RWPE1 (cell line): ENCODE results near the gene RPS6KC1.
A peak's percentile ranks its signal among the peaks of the same experiment; 100 is the strongest.
"Not testable (repeated sequence)": the region's sequence is repeated elsewhere in the genome, so short reads cannot be mapped to it uniquely, and the experiment has no call there.

Source experiments
- CTCF ChIA-PET: fragments of 350-600 bp; sonication (Branson Sonifier 250); formaldehyde crosslinking; extraction: SDS; loops from one replicate; lab custom pipeline; 2021; lab: Yijun Ruan, JAX
- POLR2A ChIA-PET: fragments of 400-600 bp; formaldehyde crosslinking; extraction: SDS; loops from one replicate; lab custom pipeline; 2020; ENCODE audit warnings: antibody characterized with exemption; ENCODE audit not compliant: low non-redundant PET; lab: Yijun Ruan, JAX
- DNase-seq: peaks from one replicate; pipeline ENCODE4 v3.0.0; 2012; ENCODE audit warnings: low spot score
- H3K27ac ChIP-seq: fragments of 450-650 bp; 2 replicates; pipeline ENCODE4 v1.5.1; 2017
- CTCF ChIP-seq: fragments of 450-650 bp; conservative IDR thresholded peaks from 2 replicates; pipeline ENCODE4 v1.5.1; 2017; ENCODE audit warnings: low read depth, mild to moderate bottlenecking

Gene RPS6KC1

DNA sequence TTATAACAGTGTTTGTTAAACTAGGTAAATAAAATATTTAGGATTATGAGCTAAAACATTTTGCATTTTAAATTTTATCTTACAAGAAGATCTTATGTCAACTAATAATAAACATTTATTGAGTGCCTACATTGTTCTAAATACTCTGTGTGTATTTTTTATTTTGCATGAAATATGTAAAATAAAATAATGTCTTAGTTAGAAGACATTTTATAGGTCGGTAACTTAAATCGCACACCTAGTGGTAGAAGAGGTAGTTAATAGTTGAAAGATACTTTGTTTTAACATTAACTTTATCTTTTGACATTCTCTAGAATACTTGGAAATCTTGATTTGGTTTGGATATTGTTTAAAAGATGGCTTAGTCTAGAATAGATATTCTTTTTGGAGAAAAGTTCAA, 60.5 kb downstream of the RPS6KC1 start:
- TF ChIP-seq CTCF = no peak
- ChIA-PET CTCF (interaction anchor here (2.1 kb wide), 1 partner anchor 12 kb away, joined by 10 read pairs; no protein-coding TSS in a partner anchor), POLR2A (no interaction called here)
- DNase-seq = no peak
- no peak overlapping the region for H3K27ac ChIP-seq

GRCh38 chr1:213112723-213113122, 61.7 kb downstream of the RPS6KC1 start:
- CTCF ChIA-PET, H3K27ac ChIP-seq, POLR2A ChIA-PET: not testable (repeated sequence)

DNA sequence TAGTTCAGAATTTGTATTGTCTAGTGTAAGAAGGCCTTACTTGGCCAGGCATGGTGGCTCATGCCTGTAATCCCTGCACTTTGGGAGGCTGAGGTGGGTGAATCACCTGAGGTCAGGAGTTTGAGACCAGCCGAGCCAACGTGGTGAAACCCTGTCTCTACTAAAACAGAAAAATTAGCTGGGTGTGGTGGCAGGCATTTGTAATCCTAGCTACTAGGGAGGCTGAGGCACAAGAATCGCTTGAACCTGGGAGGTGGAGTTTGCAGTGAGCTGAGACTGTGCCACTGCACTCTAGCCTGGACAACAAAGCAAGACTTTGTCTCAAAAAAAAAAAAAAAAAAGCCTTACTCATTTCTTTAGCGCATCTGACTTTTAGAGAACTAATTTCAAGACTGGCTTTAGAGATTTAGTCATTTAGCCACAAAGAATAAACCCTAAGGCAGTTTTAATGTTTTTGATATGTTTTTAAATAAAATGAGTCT, 66.7 kb downstream of the RPS6KC1 start:
- ChIA-PET CTCF (interaction anchor here (0.5 to 0.6 kb wide), 2 partner anchors 113 to 685 kb away, joined by 3 to 5 read pairs; partner anchors contain the start of gene NENF), POLR2A (interaction anchor here (0.6 kb wide), 1 partner anchor 9 kb away, joined by 3 read pairs; no protein-coding TSS in a partner anchor)

More at GRCh38 chr1:213112723-213113122, 61.7 kb downstream of the RPS6KC1 start:
- DNase-seq = not testable (repeated sequence)

DNA sequence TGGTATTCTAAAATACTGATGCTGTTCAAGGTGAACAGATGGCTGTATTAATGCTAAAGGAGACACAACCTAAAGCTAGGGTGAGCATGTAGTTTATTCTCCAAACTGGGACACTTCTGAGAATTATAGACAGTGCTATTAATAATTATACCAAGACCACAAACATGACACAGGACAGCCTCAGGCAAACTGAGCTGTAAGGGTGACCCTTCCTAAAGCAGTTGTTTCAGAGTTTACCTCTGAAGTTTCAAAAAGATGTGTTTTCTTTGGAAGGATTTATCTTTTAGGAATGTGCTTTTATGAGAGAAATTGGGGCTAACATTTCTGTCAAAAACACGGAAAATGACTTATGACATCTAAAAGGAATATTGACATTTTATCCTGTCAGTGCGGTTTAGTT, 68.8 kb downstream of the RPS6KC1 start:
- CTCF ChIA-PET = no interaction called here
- POLR2A ChIA-PET = no interaction called here
- no peak overlapping the region for H3K27ac ChIP-seq
- no peak for TF ChIP-seq CTCF
- DNase-seq = no peak

More for the DNA sequence above, 66.7 kb downstream of the RPS6KC1 start:
- H3K27ac ChIP-seq, DNase-seq: not testable (repeated sequence)

GRCh38 chr1:213120386-213120785, 69.3 kb downstream of the RPS6KC1 start:
- no peak for TF ChIP-seq CTCF
- ChIA-PET POLR2A (no interaction called here), CTCF (no interaction called here)
- no peak overlapping the region for H3K27ac ChIP-seq
- DNase-seq = no peak

- no peak for DNase-seq
- CTCF ChIA-PET = no interaction called here
- H3K27ac ChIP-seq = no peak overlapping the region
- TF ChIP-seq CTCF = no peak
- POLR2A ChIA-PET = no interaction called here
Observed at GRCh38 chr1:213120961-213121360, 69.9 kb downstream of the RPS6KC1 start.

DNA sequence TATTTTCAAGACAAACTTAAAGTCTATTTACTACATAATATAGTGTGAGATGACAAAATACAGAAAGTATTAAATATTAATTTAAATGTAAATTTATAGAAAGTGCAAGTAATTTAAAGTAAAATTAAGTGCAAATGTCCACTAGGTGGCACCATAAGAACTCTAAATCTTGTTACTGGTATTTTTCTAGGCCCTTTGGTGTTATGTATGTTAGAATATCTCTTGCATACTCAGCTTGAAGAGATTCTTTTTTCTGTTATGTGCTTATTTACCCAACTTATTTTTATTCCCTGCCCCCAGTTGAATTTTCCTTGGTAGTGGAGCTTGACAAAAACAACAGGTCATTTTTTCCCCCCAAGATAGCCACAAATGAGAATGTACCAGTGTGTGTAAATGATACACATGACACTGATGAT, 71.5 kb downstream of the RPS6KC1 start:
- no peak for DNase-seq
- H3K27ac ChIP-seq = no peak overlapping the region
- ChIA-PET POLR2A (no interaction called here), CTCF (interaction anchor here (0.5 to 2.0 kb wide), 5 partner anchors 12 to 1207 kb away, joined by 3 to 10 read pairs (median 7); no protein-coding TSS in a partner anchor)
- TF ChIP-seq CTCF = peak; percentile 56; the same call in 1 of the 2 replicates
